VCaP (cell line): ENCODE data around the gene RNF19B.

Source experiments
- H3K27ac ChIP-seq: fragments of 450-650 bp; 2 replicates; pipeline ENCODE4 v1.5.1; 2017
- TF ChIP-seq, protein P1 (sequence below): fragments of 450-650 bp; conservative IDR thresholded peaks from 2 replicates; pipeline ENCODE4 v1.5.1; 2017; ENCODE audit warnings: mild to moderate bottlenecking, moderate library complexity

Gene RNF19B

DNA sequence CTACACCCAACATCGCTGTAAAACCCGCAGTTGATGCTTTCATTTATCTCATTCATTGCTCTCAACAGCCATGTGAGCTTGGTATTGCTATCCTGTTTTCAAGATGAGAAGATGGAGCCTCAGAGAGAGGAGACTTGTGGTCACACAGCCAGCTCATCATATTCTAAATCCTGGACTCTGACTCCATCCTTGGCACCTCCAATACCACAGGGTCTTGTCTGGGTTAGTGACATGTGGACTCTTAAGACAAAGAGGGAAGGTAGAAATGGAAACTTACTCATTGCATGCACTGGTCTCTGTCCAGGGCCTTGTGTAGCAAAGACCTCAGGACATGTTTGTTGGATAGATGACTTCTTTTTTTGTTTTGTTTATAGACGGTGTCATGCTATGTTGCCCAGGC lies 7.0 kb upstream of the RNF19B start:
- TF ChIP-seq, protein P1, sequence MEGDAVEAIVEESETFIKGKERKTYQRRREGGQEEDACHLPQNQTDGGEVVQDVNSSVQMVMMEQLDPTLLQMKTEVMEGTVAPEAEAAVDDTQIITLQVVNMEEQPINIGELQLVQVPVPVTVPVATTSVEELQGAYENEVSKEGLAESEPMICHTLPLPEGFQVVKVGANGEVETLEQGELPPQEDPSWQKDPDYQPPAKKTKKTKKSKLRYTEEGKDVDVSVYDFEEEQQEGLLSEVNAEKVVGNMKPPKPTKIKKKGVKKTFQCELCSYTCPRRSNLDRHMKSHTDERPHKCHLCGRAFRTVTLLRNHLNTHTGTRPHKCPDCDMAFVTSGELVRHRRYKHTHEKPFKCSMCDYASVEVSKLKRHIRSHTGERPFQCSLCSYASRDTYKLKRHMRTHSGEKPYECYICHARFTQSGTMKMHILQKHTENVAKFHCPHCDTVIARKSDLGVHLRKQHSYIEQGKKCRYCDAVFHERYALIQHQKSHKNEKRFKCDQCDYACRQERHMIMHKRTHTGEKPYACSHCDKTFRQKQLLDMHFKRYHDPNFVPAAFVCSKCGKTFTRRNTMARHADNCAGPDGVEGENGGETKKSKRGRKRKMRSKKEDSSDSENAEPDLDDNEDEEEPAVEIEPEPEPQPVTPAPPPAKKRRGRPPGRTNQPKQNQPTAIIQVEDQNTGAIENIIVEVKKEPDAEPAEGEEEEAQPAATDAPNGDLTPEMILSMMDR = no peak

DNA sequence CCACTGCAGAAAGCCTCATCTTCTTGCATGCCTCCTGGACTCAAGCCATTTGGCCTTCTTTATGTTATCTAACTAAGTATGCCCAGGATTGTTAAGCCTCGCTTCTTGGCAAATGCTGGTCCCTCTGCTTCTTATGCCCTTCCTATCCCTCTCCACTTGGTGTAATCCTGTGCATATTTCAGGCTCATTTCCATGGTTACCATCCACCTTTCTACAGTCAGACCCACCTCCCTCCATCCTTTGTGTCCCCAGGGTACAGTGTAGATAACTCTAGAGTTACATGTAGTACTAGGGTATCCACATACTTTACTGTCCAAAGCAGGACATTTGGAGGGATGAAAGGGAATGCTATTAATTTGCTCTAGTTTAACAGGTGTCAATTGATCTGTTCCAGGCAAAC lies 6.5 kb upstream of the RNF19B start:
- no peak overlapping the region for H3K27ac ChIP-seq
- TF ChIP-seq, protein P1 = no peak

More for the DNA sequence above, 7.0 kb upstream of the RNF19B start:
- H3K27ac ChIP-seq = no peak overlapping the region

DNA sequence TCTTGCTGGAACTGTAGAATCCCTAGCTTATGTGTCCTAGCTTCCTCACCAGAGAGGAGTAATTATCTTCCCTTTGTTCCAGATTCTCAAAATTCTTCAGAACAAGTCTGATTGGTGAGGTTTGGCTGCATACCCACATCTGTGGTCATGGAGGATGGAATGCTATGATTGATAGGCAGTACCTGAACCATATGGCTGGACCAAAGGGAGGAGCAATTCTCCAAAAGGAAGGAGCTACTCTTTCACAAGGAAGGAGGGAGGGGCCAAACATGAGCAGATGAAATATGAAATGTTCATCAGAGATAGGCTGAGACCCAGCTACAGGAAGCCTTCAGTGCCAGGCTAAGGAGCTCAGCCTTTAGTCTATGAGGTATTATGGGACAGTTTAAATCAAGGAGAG lies 5.0 kb upstream of the RNF19B start:
- no peak overlapping the region for H3K27ac ChIP-seq
- TF ChIP-seq, protein P1 = no peak

DNA sequence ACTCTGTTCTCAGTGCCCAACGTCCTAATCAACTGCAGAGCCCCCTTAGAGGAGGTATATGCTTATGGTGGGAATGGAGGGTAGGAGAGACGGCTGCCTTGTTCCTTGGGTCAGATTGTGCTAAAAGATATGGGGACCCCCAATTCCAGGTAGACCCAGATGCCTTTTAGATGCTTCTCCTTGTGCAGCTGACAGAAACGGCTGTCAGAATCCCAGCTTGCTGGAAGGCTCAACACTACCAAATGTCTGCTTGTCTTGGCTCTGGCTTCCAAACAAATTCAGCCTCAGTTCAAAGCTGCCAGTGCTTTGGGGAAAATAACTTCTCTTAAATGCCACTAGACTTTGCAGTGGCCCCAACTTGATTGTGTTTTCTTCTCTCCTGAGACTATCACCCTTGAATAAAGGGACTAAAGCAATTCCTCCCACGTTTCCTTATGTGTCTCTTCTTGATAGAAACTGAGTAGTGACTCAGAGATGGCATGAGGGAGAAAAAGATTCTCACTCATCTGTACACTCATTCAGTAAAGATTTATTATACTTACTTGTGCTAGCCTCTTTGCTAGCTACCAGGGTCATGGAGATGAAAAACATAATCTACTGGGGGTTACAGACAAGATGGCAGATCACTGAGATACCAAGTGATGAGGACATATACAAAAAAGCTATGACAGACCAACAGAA lies 3.4 kb upstream of the RNF19B start:
- TF ChIP-seq, protein P1 = no peak
- no peak overlapping the region for H3K27ac ChIP-seq

DNA sequence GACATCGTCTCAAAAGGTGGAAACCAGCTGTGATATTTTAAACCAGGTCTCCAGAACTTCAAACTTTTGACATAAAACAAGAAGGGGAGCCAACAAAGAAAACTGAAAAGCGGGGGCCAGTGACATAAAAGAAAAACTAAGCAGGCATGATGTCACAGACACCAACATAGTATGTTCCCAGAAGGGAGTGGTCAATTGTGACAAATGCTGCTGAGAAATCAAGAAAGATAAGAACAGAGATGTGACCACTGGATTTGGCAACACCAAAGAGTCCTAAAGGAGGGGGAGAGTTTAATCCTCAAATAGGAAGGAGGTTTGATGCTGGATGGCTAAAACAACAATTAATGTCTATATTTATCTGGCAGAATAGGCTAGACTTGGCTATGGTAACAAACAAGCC lies 2.3 kb upstream of the RNF19B start:
- no peak overlapping the region for H3K27ac ChIP-seq
- TF ChIP-seq, protein P1 = no peak

DNA sequence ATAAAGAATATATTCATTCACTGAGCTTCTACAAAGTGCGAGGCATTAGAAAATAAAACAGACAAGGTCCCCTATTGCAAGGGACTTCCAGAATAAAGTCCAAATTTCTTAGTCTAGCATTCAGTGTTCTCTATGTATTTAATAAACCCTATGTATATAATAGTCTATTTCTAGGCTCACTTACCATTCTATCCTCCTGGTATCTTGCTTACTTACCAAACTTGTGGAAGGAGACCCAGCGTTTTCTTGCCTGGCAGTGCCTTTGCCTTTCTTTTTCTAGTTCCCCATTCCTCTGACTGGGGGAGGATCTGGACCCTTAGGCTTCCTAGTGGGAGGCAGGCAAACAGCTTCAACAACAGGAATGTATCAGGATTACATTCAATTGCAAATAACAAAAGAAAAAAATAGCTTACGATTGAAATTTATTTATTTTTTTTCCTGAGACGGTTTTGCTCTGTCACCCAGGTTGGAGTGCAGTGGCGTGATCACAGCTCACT lies 690 bp upstream of the RNF19B start:
- TF ChIP-seq, protein P1 = no peak

DNA sequence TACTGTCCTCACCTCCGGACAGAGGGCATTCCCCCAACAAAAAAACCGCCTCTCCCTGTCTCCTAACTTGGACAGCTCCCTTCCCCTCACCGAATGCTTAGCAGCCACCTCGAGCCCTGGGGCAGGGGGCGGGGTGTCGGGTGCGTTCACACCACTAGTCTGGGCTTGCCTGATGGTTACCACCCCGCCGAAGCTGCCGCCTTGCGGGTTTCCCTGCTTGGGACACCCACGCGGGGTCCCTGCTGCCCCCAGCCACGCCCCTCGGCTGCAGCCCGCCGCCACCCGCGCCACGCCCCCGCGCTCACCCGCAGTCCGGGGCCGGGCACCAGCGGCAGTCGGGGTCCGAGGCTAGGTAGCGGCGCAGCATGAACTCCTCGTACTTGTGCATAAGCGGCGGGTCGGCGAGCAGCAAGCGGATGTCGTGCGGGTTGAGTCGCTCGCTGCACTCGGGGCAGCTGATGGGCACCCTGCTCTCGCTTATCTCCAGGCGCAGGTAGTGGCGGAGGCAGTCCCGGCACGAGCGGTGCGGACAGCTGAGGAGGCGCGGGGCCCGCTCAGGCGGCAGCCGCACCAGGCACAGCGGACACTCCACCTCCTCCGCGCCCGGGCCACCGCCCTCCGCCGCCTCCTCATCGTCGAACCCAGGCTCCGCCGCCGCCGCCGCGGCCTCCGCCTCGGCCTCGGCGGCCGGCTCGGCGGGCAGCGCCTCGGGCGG lies 706 bp downstream of the RNF19B start:
- TF ChIP-seq, protein P1 = no peak
- peak overlapping the region; percentile 68 for H3K27ac ChIP-seq

More for the DNA sequence above, 690 bp upstream of the RNF19B start:
- peak overlapping the region; percentile 68 for H3K27ac ChIP-seq
